OCI-LY7 (cell line): ENCODE results near the gene CRYBG2. TPM values are rescaled to one million over a fixed set of nuclear protein-coding genes. Genes with fewer than 3 reads are reported as not detected.

ENCODE experiments used
- Bru-seq: library from RNA; stranded (reverse); fragments of 400-500 nt; gene quantifications from one replicate; lab custom pipeline; 2021; lab: Mats Ljungman, UMichigan
- BruChase-seq, 2 experiments: library from RNA; stranded (reverse); fragments of 400-500 nt; gene quantifications; one replicate each; lab custom pipeline; 2021; lab: Mats Ljungman, UMichigan
- BruUV-seq: library from RNA; stranded (reverse); fragments of 400-500 nt; replicated peaks from 2 replicates; lab custom pipeline; 2021; lab: Mats Ljungman, UMichigan
- CTCF ChIA-PET: fragments of 300-600 bp; sonication (Branson Sonifier 250); formaldehyde crosslinking; loops from one replicate; lab custom pipeline; 2022; ENCODE audit warnings: antibody characterized with exemption; ENCODE audit not compliant: unreplicated experiment; lab: Charles Lee
- POLR2A ChIA-PET: fragments of 300-600 bp; sonication (Branson Sonifier 250); formaldehyde crosslinking; loops from one replicate; lab custom pipeline; 2022; ENCODE audit warnings: antibody characterized with exemption; lab: Charles Lee
- DNase-seq: peaks from one replicate; pipeline ENCODE4 v3.0.0-alpha.2; 2015; ENCODE audit warnings: low spot score
- H2AFZ ChIP-seq: fragments of 200-600 bp; sonication (generic), shearing (Covaris generic); 2 replicates; pipeline ENCODE4 v1.6.1; 2014; ENCODE audit warnings: mild to moderate bottlenecking, antibody characterized with exemption, low read length, moderate library complexity
- H3K27ac ChIP-seq: fragments of 200-600 bp; sonication (generic); 2 replicates; pipeline ENCODE4 v1.5.1; 2014; ENCODE audit warnings: mixed run types, low read depth, mild to moderate bottlenecking, moderate library complexity, low read length, inconsistent platforms; ENCODE audit not compliant: poor library complexity, severe bottlenecking
- H3K36me3 ChIP-seq: fragments of 200-600 bp; sonication (generic); 2 replicates; pipeline ENCODE4 v1.6.1; 2014; ENCODE audit warnings: mild to moderate bottlenecking, antibody characterized with exemption, low read length, moderate library complexity, mixed read lengths; ENCODE audit not compliant: insufficient read depth
- H3K4me1 ChIP-seq: fragments of 200-600 bp; sonication (generic); 2 replicates; pipeline ENCODE4 v1.5.1; 2014; ENCODE audit warnings: mild to moderate bottlenecking, low read length; ENCODE audit not compliant: insufficient read depth, poor library complexity, severe bottlenecking
- H3K4me2 ChIP-seq: fragments of 200-600 bp; sonication (generic); 2 replicates; pipeline ENCODE4 v1.6.1; 2014; ENCODE audit warnings: mild to moderate bottlenecking, low read length
- H3K4me3 ChIP-seq: fragments of 200-600 bp; sonication (generic); 2 replicates; pipeline ENCODE4 v1.5.1; 2014; ENCODE audit warnings: mild to moderate bottlenecking, low read depth, low read length; ENCODE audit not compliant: poor library complexity, severe bottlenecking
- H3K79me2 ChIP-seq: fragments of 200-600 bp; sonication (generic); 2 replicates; pipeline ENCODE4 v1.6.1; 2016; ENCODE audit warnings: low read depth, mild to moderate bottlenecking, low read length, moderate library complexity, mixed read lengths; ENCODE audit not compliant: insufficient read depth
- H3K9me2 ChIP-seq: fragments of 200-600 bp; sonication (generic); 2 replicates; pipeline ENCODE4 v1.6.1; 2016; ENCODE audit warnings: mild to moderate bottlenecking, low read length, mixed read lengths; ENCODE audit not compliant: insufficient read depth
- H3K9me3 ChIP-seq: fragments of 200-600 bp; sonication (generic); 2 replicates; pipeline ENCODE4 v1.6.1; 2014; ENCODE audit warnings: mild to moderate bottlenecking, mixed run types, low read length, mixed read lengths
- H4K20me1 ChIP-seq: fragments of 200-600 bp; sonication (generic); 2 replicates; pipeline ENCODE4 v1.6.1; 2014; ENCODE audit warnings: mild to moderate bottlenecking, antibody characterized with exemption, low read length, moderate library complexity, mixed read lengths; ENCODE audit not compliant: insufficient read depth
- EZH2phosphoT487 ChIP-seq: fragments of 200-600 bp; sonication (generic); IDR thresholded peaks from 2 replicates; pipeline ENCODE4 v1.6.1; 2018; ENCODE audit warnings: low read depth, borderline replicate concordance, mild to moderate bottlenecking, mixed run types, antibody characterized with exemption, low read length, moderate library complexity, mixed read lengths
- intact Hi-C: fragments of 100-400 bp; cut with micrococcal nuclease; formaldehyde crosslinking; loops from one replicate; pipeline ENCODE4 v1.10.0; 2022; ENCODE audit not compliant: unreplicated experiment
- long read RNA-seq: library from polyadenylated mRNA; stranded (forward); transcript quantifications from one replicate; pipeline ENCODE4 v2.0.0, GENCODE V29; 2022
- total RNA-seq, 2 experiments: library from RNA; depleted of rRNA in 1 of 2; stranded (reverse); fragments of >200 nt in 1 of 2; shearing (Covaris generic) in 1 of 2; gene quantifications; 2 replicates each; pipeline ENCODE4 v1.2.3, GENCODE V29; 2014 to 2022
- TF ChIP-seq, protein P1 (sequence below): fragments of 200-600 bp; sonication (generic); conservative IDR thresholded peaks from 2 replicates; pipeline ENCODE4 v1.5.1; 2014; ENCODE audit warnings: mild to moderate bottlenecking, antibody characterized with exemption, low read length, moderate library complexity, mixed read lengths

Gene CRYBG2, protein sequence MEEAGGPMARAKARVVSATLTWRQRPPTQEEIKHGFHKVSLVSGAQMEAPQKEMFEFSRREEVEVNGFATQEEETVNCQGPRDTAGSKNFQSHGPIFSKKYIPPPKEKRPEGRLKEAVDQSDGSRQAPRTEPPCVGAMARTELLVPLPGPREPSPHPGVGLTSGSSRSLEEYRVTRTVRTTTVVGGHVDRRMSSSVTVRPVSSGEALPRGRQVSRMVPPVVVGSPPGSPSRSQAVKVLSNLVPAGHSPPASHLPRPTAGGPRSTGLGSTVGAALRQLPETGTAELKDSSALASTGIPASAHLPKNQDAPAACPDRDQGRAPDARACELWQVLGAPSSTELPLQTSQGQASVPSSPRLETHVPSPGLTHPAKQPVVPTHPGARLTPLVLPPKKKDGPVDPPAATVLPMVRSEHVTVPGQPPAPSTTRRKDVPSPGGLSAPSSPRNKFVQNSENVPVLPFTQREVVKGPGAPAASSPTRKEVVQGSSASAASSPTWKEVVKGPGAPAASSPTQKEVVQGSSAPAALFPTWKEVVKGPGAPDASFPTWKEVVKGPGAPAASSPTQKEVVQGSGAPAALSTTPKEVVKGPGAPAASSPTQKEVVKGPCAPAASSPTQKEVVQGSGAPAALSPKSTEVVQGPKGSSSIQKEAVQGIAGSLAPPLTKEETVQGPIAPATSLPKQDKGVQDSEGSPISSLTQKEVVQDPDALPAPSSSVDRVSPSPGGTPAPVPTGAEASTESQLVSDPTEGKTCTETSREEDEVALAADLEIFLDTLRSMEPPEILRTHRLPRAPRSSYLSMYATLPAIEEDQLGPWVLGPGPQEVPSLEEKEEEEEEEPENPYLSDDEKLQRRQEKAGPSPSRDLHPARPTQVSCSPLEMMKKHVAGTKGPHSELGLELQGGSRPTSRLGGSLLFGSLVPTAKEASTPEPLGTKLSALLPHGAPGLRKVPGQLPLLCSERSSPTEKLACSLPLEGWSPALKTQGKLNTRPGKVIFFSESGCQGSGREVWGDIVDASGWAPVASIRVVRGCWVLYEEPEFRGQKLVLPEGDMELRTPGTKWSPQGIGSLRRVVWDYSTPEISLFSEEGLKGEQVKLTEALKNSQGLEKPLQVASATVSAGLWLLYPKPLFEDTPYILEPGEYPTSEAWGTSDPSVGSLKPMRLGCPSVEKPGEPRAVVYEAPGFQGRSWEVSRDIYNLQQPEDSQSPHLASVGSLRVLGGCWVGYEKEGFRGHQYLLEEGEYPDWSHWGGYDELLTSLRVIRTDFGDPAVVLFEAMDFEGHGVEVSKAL (N-terminal part only)
- 1.3 and 4.4 TPM in 2 replicates for total RNA-seq (2014; rRNA removed; shearing (Covaris generic))
- 3.0 and 5.5 TPM in 2 replicates for total RNA-seq (2022)
- Bru-seq, nascent RNA = percentile 21 among the genes with signal in this experiment
- BruChase-seq, experiment 1, labeled RNA remaining after a 6-hour chase = percentile 25 among the genes with signal in this experiment
- percentile 21 among the genes with signal in this experiment for BruChase-seq, experiment 2, labeled RNA remaining after a 2-hour chase
- long read RNA-seq, partial matches to known transcripts = 2 of 8 reads
- long read RNA-seq, other reads (novel, unspliced or antisense) = 6 of 8 reads

DNA sequence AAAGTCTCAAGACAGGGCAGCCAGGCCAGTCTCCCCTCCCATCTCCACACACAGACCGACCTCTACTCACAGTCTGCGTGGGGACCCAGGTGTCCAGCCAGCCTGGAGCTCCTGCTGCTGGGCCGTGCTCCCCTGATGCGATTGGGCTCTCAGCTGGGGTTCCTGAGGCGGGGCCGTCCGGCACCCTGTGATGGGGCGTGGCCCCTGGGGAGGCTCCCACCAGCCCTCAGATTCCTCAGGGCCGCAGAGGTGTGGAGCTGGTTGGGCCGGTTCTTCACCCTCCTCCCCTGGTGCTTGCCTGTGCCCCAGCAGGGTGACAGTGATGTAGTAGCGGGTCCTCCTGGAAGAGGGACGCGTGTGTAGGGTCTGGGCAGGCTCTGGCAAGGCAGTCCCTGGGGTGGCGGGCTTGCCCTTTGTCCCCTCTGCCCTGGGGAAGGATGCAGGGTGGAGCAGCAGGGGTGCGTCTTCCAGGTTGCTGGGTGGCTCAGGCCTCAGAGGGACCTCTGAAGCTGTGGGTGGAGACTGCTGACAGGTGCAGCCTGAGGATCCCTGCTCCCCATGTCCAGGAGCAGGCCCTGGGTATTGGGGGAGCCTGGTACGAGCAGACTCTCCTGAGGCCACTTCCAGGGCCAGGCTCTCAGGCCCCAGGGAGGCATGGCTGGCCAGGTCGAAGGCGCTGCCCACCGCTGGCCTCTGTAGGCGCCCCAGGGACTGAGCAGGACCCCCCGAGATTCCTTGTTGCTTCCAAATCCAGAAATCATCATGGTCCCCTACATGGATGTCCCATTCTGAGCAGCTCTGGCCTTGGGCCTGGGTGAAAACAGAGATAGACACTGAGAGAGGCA lies at the start of gene CRYBG2:
CRYBG2 (minus strand) TSS at position 155 of the 845 bp plus-strand sequence. CDS start 7,473 bp downstream, outside the sequence.
- POLR2A ChIA-PET = interaction anchor here (0.6 kb wide), 1 partner anchor 53 kb away, joined by 3 read pairs; no protein-coding TSS in a partner anchor

DNA sequence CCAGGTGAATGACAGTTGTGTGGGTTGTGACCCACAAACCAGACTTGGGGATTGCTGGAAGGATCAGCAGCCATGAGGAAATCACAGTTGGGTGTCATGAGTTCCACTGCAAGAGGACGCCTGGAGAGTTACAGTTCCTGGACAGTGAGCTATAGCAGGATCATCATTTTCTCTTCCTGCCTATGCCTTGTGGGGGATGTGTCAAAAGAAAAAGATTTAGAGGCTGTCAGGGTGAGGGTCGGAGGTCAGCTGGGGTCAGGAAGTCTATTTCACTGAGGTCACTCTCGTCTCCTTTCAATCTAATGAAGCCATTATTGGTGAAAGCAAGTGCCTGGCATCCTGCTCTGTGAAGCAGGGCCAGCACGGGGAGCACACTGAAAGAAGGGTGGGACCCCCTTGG lies 49.7 kb upstream of the CRYBG2 start:
- no peak overlapping the region for H3K27ac ChIP-seq
- POLR2A ChIA-PET = no interaction called here
- BruUV-seq = no TSS peak

More for the DNA sequence above, at the start of gene CRYBG2:
- no peak within 1 kb of the TSS for H3K4me3 ChIP-seq
- intact Hi-C loops = no loop called here
- H3K27ac ChIP-seq = no peak within 1 kb of the TSS
- H3K4me1 ChIP-seq = peaks cover 3% of the 10 kb centered on the region
- H3K79me2 ChIP-seq = no peaks in the 10 kb centered on the region
- H3K9me3 ChIP-seq = no peaks in the 10 kb centered on the region
- no peak for DNase-seq
- no peaks in the 10 kb centered on the region for H4K20me1 ChIP-seq
- no peak within 1 kb of the TSS for H3K4me2 ChIP-seq
- no peaks in the 10 kb centered on the region for H3K9me2 ChIP-seq
- H3K36me3 ChIP-seq = no peaks in the 10 kb centered on the region
- BruUV-seq = no TSS peak
- no peak for TF ChIP-seq EZH2phosphoT487
- TF ChIP-seq, protein P1, sequence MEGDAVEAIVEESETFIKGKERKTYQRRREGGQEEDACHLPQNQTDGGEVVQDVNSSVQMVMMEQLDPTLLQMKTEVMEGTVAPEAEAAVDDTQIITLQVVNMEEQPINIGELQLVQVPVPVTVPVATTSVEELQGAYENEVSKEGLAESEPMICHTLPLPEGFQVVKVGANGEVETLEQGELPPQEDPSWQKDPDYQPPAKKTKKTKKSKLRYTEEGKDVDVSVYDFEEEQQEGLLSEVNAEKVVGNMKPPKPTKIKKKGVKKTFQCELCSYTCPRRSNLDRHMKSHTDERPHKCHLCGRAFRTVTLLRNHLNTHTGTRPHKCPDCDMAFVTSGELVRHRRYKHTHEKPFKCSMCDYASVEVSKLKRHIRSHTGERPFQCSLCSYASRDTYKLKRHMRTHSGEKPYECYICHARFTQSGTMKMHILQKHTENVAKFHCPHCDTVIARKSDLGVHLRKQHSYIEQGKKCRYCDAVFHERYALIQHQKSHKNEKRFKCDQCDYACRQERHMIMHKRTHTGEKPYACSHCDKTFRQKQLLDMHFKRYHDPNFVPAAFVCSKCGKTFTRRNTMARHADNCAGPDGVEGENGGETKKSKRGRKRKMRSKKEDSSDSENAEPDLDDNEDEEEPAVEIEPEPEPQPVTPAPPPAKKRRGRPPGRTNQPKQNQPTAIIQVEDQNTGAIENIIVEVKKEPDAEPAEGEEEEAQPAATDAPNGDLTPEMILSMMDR = no peak
- no peak within 1 kb of the TSS for H2AFZ ChIP-seq
- CTCF ChIA-PET = no interaction called here

More for the DNA sequence above, 49.7 kb upstream of the CRYBG2 start:
- H3K9me2 ChIP-seq = no peaks in the 10 kb centered on the region
- H4K20me1 ChIP-seq = no peaks in the 10 kb centered on the region
- DNase-seq = no peak
- H3K79me2 ChIP-seq = no peaks in the 10 kb centered on the region
- no peak overlapping the region for H3K4me3 ChIP-seq
- intact Hi-C loops = no loop called here
- TF ChIP-seq, protein P1 = no peak
- no peak for TF ChIP-seq EZH2phosphoT487
- no peak overlapping the region for H3K4me2 ChIP-seq
- H3K36me3 ChIP-seq = no peaks in the 10 kb centered on the region
- peaks cover 1% of the 10 kb centered on the region for H3K4me1 ChIP-seq
- H2AFZ ChIP-seq = no peak overlapping the region
- H3K9me3 ChIP-seq = no peaks in the 10 kb centered on the region
- CTCF ChIA-PET = no interaction called here
